ENCODE data around the gene CTNNA2.

The CTNNA2 gene

GRCh38 chr2:80302314-80303005, 789.6 kb downstream of the CTNNA2 start:
- DNase-seq = no peak

- no peak for DNase-seq
Measured at GRCh38 chr2:80303006-80303908, 790.4 kb downstream of the CTNNA2 start.

GRCh38 chr2:80303909-80304837, 791.3 kb downstream of the CTNNA2 start, which contains the start of gene LRRTM1:
Gene LRRTM1, minus strand, starts transcription at chr2:80304752. Its CDS starts 933 bp downstream, at chr2:80303819.
- no peak for DNase-seq

GRCh38 chr2:80311304-80311703, 798.5 kb downstream of the CTNNA2 start:
- DNase-seq = no peak

- DNase-seq = no peak
Measured at GRCh38 chr2:80312282-80312839, 799.5 kb downstream of the CTNNA2 start.

GRCh38 chr2:80322311-80322920, 809.6 kb downstream of the CTNNA2 start:
- DNase-seq = no peak

GRCh38 chr2:80322958-80323357, 810.1 kb downstream of the CTNNA2 start:
- DNase-seq = no peak

- no peak for DNase-seq
Measured at GRCh38 chr2:80323610-80324009, 810.8 kb downstream of the CTNNA2 start.

GRCh38 chr2:80324525-80324924, 811.7 kb downstream of the CTNNA2 start:
- DNase-seq = no peak

- no peak for DNase-seq
Measured at GRCh38 chr2:80326214-80326613, 813.4 kb downstream of the CTNNA2 start.

- no peak for DNase-seq
Measured at GRCh38 chr2:80326861-80327260, 814.0 kb downstream of the CTNNA2 start.

GRCh38 chr2:80328159-80328571, 815.3 kb downstream of the CTNNA2 start:
- DNase-seq = no peak

GRCh38 chr2:80329491-80329890, 816.6 kb downstream of the CTNNA2 start:
- DNase-seq = no peak

GRCh38 chr2:80330527-80331450, 817.9 kb downstream of the CTNNA2 start:
- DNase-seq = no peak

GRCh38 chr2:80333886-80334285, 821.0 kb downstream of the CTNNA2 start:
- DNase-seq = no peak

- no peak for DNase-seq
Measured at GRCh38 chr2:80335411-80335810, 822.6 kb downstream of the CTNNA2 start.

- no peak for DNase-seq
Measured at GRCh38 chr2:80338794-80339193, 825.9 kb downstream of the CTNNA2 start.

- no peak for DNase-seq
Measured at GRCh38 chr2:80340022-80340421, 827.2 kb downstream of the CTNNA2 start.

GRCh38 chr2:80348078-80348477, 835.2 kb downstream of the CTNNA2 start:
- DNase-seq = no peak

- no peak for DNase-seq
Measured at GRCh38 chr2:80348953-80349352, 836.1 kb downstream of the CTNNA2 start.

- no peak for DNase-seq
Measured at GRCh38 chr2:80351231-80351630, 838.4 kb downstream of the CTNNA2 start.

Data from NCI-H1105 treated with DMSO at 0.1 percent for 48 hours (cell line).